ENCODE measurements around the gene IFNA21. TPM values are rescaled to one million over a fixed set of nuclear protein-coding genes. Genes with fewer than 3 reads are reported as not detected.
"Not testable (repeated sequence)": the region's sequence is repeated elsewhere in the genome, so short reads cannot be mapped to it uniquely, and the experiment has no call there.

The IFNA21 gene
- not detected in 2 replicates for total RNA-seq (2021)
- Bru-seq, nascent RNA, result not detected
- not detected for BruChase-seq, experiment 1, labeled RNA remaining after a 2-hour chase
- BruChase-seq, experiment 2, labeled RNA remaining after a 6-hour chase, result not detected
- long read RNA-seq, result 0 reads

DNA sequence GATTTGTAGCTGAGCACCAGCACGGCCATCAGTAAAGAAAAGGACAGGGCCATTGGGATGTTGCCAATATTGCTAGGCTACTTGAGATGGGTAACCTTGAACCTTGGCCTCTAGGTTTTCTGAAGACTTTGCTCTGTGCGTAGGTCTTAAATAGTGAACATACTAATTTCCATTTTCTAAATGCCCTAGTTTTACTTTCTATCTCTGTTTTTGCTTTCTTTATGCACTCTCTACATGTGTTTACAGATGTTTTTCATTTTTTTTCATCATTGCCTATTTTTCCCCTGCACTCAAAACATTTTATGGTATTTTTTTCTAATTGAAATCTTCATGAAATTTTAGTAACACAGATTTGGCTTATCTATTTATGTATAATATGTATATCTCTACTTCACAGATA is at the start of gene IFNA21:
TSS of gene IFNA21 (minus strand) at position 101 of the 400 bp plus-strand sequence. CDS start at position 53, 48 bp downstream.
- H3K79me2 ChIP-seq (ENCODE audit: low read depth); H3K9me3 ChIP-seq (ENCODE audit: insufficient read depth, low read depth); H3F3A ChIP-seq (ENCODE audit: insufficient read depth, low read depth); intact Hi-C loops (cut with micrococcal nuclease; ENCODE audit: unreplicated experiment); H2AFZ ChIP-seq; H3K27ac ChIP-seq; BruUV-seq (replicated peaks); POLR2A ChIA-PET (ENCODE audit: unreplicated experiment); DNase-seq; H3K27me3 ChIP-seq (ENCODE audit: insufficient read depth, low read depth); H3K4me3 ChIP-seq; H3K36me3 ChIP-seq (ENCODE audit: low read depth); H3K4me1 ChIP-seq (replicated peaks; ENCODE audit: insufficient read depth); H3K9me2 ChIP-seq (ENCODE audit: insufficient read depth); H4K20me1 ChIP-seq (ENCODE audit: insufficient read depth); CTCF ChIA-PET; H3K4me2 ChIP-seq: not testable (repeated sequence)

DNA sequence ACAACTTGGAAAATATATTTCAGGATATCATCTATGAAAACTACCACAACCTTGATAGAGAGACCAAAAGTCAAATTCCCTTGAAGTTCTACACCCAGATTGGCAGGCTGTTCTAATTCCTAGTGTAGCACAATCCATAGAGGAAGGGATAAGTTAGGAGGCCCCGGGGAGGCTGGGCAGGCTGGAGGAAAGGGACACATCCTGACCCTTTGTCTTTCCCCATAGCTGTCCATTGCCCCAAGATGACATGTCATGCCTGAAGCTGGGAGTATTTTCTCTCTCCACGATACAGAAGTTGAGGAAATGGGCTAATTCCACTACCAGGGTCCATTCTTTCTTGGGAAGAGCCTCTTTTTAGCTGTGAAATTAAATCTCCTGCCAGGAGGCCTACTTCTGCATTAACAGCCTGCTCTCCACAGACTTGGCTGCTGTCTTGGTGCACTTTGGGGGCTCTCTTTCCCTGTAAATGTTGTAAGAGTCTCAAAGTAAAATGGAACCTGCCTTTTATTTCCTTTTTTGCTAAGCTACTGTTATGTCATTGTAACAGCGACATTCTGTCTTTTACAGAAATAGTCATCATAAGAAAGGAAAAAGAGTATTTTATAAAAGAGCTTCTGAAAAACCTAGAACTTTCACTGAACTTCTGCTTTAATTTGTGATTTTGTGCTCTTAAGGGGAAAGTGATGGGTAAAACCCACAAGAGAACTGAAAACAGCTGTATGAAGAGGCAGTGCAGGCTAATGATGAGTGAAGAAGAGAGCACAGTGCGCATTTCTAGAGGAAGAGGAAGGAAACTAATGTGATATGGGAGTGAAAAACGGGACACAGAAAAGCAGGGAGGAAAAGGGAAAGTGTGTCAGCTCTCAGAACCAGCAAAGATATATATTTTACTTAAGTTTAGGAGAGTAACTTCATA is 47.2 kb upstream of the IFNA21 start:
- H3F3A ChIP-seq (ENCODE audit: insufficient read depth, low read depth); H3K4me2 ChIP-seq; H3K9me3 ChIP-seq (ENCODE audit: insufficient read depth, low read depth); H3K4me1 ChIP-seq (replicated peaks; ENCODE audit: insufficient read depth); H3K9me2 ChIP-seq (ENCODE audit: insufficient read depth); H3K27me3 ChIP-seq (ENCODE audit: insufficient read depth, low read depth); BruUV-seq (replicated peaks); DNase-seq; H3K79me2 ChIP-seq (ENCODE audit: low read depth); H3K36me3 ChIP-seq (ENCODE audit: low read depth); intact Hi-C loops (cut with micrococcal nuclease; ENCODE audit: unreplicated experiment); H4K20me1 ChIP-seq (ENCODE audit: insufficient read depth); H2AFZ ChIP-seq; H3K27ac ChIP-seq; H3K4me3 ChIP-seq; POLR2A ChIA-PET (ENCODE audit: unreplicated experiment): not testable (repeated sequence)
- TF ChIP-seq, protein P1, sequence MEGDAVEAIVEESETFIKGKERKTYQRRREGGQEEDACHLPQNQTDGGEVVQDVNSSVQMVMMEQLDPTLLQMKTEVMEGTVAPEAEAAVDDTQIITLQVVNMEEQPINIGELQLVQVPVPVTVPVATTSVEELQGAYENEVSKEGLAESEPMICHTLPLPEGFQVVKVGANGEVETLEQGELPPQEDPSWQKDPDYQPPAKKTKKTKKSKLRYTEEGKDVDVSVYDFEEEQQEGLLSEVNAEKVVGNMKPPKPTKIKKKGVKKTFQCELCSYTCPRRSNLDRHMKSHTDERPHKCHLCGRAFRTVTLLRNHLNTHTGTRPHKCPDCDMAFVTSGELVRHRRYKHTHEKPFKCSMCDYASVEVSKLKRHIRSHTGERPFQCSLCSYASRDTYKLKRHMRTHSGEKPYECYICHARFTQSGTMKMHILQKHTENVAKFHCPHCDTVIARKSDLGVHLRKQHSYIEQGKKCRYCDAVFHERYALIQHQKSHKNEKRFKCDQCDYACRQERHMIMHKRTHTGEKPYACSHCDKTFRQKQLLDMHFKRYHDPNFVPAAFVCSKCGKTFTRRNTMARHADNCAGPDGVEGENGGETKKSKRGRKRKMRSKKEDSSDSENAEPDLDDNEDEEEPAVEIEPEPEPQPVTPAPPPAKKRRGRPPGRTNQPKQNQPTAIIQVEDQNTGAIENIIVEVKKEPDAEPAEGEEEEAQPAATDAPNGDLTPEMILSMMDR (conservative IDR thresholded peaks at IDR 0.05), result peak; percentile 46; the same call in 1 of the 2 replicates
- CTCF ChIA-PET, result interaction anchor here (0.6 to 1.2 kb wide), 2 partner anchors 106 to 915 kb away, joined by 3 read pairs; no protein-coding TSS in a partner anchor

DNA sequence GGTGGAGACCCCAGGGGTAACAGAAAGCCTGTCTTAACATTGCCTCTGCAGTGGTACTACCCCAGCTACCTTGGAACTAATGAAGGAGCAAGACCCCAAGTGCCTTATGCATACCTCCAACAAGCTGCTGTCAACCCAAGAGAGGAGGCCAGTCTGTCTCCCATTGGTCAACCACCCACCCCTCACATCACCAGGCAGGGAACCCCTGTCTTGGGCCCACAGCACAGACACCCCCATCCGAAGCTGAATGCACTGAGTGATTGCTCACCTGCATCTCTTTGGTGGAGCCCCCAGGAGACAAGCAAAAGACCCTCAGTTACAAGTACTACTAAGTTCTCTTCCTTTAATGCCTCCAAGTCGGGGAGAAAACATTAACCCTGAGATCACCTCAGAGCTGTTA is 45.7 kb upstream of the IFNA21 start:
- intact Hi-C loops (cut with micrococcal nuclease; ENCODE audit: unreplicated experiment); H3K4me1 ChIP-seq (replicated peaks; ENCODE audit: insufficient read depth); H3K9me2 ChIP-seq (ENCODE audit: insufficient read depth); POLR2A ChIA-PET (ENCODE audit: unreplicated experiment); H3K4me3 ChIP-seq; H3K27ac ChIP-seq; H3K79me2 ChIP-seq (ENCODE audit: low read depth); H3K36me3 ChIP-seq (ENCODE audit: low read depth); DNase-seq; H2AFZ ChIP-seq; H3K27me3 ChIP-seq (ENCODE audit: insufficient read depth, low read depth); BruUV-seq (replicated peaks); H3K4me2 ChIP-seq; H3F3A ChIP-seq (ENCODE audit: insufficient read depth, low read depth); H4K20me1 ChIP-seq (ENCODE audit: insufficient read depth); H3K9me3 ChIP-seq (ENCODE audit: insufficient read depth, low read depth): not testable (repeated sequence)
- CTCF ChIA-PET, result interaction anchor here (0.6 kb wide), 1 partner anchor 906 kb away, joined by 5 read pairs; no protein-coding TSS in a partner anchor

DNA sequence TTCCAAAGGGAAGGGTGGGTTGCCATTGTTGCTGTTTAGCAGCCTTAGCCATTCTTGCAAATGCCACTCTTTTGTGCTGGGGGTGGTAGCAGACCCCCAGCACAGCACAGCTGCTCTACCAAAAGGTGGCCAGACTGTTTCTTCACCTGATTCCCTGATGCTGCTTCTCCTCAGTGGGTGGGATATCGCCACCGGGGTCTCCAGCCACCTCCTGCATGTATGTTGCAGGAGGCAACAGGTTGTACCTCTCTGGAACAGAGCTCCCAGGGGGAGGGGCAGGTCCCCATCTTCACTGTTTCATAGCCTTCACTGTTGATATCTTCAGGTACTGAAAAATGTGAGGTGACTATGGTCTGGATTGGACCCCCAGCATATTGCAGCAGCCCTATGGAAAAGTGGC is 44.3 kb upstream of the IFNA21 start:
- H3K4me1 ChIP-seq (replicated peaks; ENCODE audit: insufficient read depth); H3K27ac ChIP-seq; H3K9me2 ChIP-seq (ENCODE audit: insufficient read depth); POLR2A ChIA-PET (ENCODE audit: unreplicated experiment); CTCF ChIA-PET; H3F3A ChIP-seq (ENCODE audit: insufficient read depth, low read depth); H2AFZ ChIP-seq; H3K27me3 ChIP-seq (ENCODE audit: insufficient read depth, low read depth); H3K9me3 ChIP-seq (ENCODE audit: insufficient read depth, low read depth); H3K36me3 ChIP-seq (ENCODE audit: low read depth); H3K79me2 ChIP-seq (ENCODE audit: low read depth); DNase-seq; H4K20me1 ChIP-seq (ENCODE audit: insufficient read depth); H3K4me2 ChIP-seq; H3K4me3 ChIP-seq; BruUV-seq (replicated peaks); intact Hi-C loops (cut with micrococcal nuclease; ENCODE audit: unreplicated experiment): not testable (repeated sequence)
